H9 (cell line): ENCODE data around the gene ABHD17C. TPM values are rescaled to one million over a fixed set of nuclear protein-coding genes. Genes with fewer than 3 reads are reported as not detected.

Experiments
- DNase-seq: peaks from one replicate; pipeline ENCODE4 v3.0.0-alpha.2; 2017
- H2AFZ ChIP-seq: one replicate; pipeline ENCODE4 v1.6.1; 2013; ENCODE audit warnings: mild to moderate bottlenecking, low read length, control low read depth, moderate library complexity
- H2AK5ac ChIP-seq: 2 replicates; pipeline ENCODE4 v1.6.1; 2013; ENCODE audit warnings: low read length, control low read depth, mixed read lengths; ENCODE audit not compliant: insufficient read length
- H2BK120ac ChIP-seq: one replicate; pipeline ENCODE4 v1.6.1; 2013; ENCODE audit warnings: low read depth, mild to moderate bottlenecking, low read length, control low read depth, inconsistent platforms; ENCODE audit not compliant: poor library complexity, severe bottlenecking
- H2BK12ac ChIP-seq: 2 replicates; pipeline ENCODE4 v1.6.1; 2013; ENCODE audit warnings: low read length, control low read depth, mixed read lengths, low read depth; ENCODE audit not compliant: insufficient read length
- H2BK15ac ChIP-seq: 2 replicates; pipeline ENCODE4 v1.6.1; 2013; ENCODE audit warnings: low read depth, low read length, control low read depth
- H2BK20ac ChIP-seq: one replicate; pipeline ENCODE4 v1.6.1; 2013; ENCODE audit warnings: low read depth, mild to moderate bottlenecking, low read length, control low read depth, inconsistent platforms; ENCODE audit not compliant: poor library complexity, severe bottlenecking
- H2BK5ac ChIP-seq: 2 replicates; pipeline ENCODE4 v1.6.1; 2013; ENCODE audit warnings: low read length, control low read depth, mixed read lengths; ENCODE audit not compliant: insufficient read length
- H3K14ac ChIP-seq: 2 replicates; pipeline ENCODE4 v1.6.1; 2013; ENCODE audit warnings: low read length, control low read depth; ENCODE audit not compliant: insufficient read depth
- H3K18ac ChIP-seq: 2 replicates; pipeline ENCODE4 v1.6.1; 2013; ENCODE audit warnings: low read depth, mild to moderate bottlenecking, mixed read lengths, low read length, control low read depth; ENCODE audit not compliant: insufficient read length
- H3K23ac ChIP-seq: 2 replicates; pipeline ENCODE4 v1.6.1; 2013; ENCODE audit warnings: low read length, control low read depth, mixed read lengths, low read depth; ENCODE audit not compliant: insufficient read length
- H3K23me2 ChIP-seq: 2 replicates; pipeline ENCODE4 v1.6.1; 2013; ENCODE audit warnings: low read depth, mild to moderate bottlenecking, mixed read lengths, low read length, control low read depth; ENCODE audit not compliant: insufficient read length, poor library complexity, severe bottlenecking
- H3K27ac ChIP-seq: 2 replicates; pipeline ENCODE4 v1.5.1; 2013; ENCODE audit warnings: low read length, control low read depth, mixed read lengths, low read depth; ENCODE audit not compliant: insufficient read length
- H3K27me3 ChIP-seq: 2 replicates; pipeline ENCODE4 v1.6.1; 2013; ENCODE audit warnings: low read length, control low read depth, inconsistent platforms; ENCODE audit not compliant: insufficient read depth
- H3K4ac ChIP-seq: 2 replicates; pipeline ENCODE4 v1.6.1; 2013; ENCODE audit warnings: low read depth, mild to moderate bottlenecking, control low read depth, inconsistent platforms, low read length, moderate library complexity
- H3K4me1 ChIP-seq: 2 replicates; pipeline ENCODE4 v1.6.1; 2013; ENCODE audit warnings: low read length, control low read depth, inconsistent platforms; ENCODE audit not compliant: insufficient read depth
- H3K4me2 ChIP-seq: 2 replicates; pipeline ENCODE4 v1.6.1; 2013; ENCODE audit warnings: low read length, control low read depth, mixed read lengths; ENCODE audit not compliant: insufficient read length, insufficient read depth
- H3K56ac ChIP-seq: 2 replicates; pipeline ENCODE4 v1.6.1; 2013; ENCODE audit warnings: low read depth, mild to moderate bottlenecking, mixed read lengths, low read length, control low read depth; ENCODE audit not compliant: insufficient read length
- H3K79me1 ChIP-seq: 2 replicates; pipeline ENCODE4 v1.6.1; 2013; ENCODE audit warnings: low read depth, mild to moderate bottlenecking, moderate library complexity, low read length, control low read depth, inconsistent platforms; ENCODE audit not compliant: insufficient read depth, poor library complexity, severe bottlenecking
- H3K79me2 ChIP-seq: 2 replicates; pipeline ENCODE4 v1.6.1; 2013; ENCODE audit warnings: low read length, control low read depth, inconsistent platforms; ENCODE audit not compliant: insufficient read depth
- H3K9ac ChIP-seq: 2 replicates; pipeline ENCODE4 v1.6.1; 2013; ENCODE audit warnings: low read length, control low read depth, mixed read lengths; ENCODE audit not compliant: insufficient read length; ENCODE audit errors: extremely low read depth
- H3K9me3 ChIP-seq: one replicate; pipeline ENCODE4 v1.6.1; 2013; ENCODE audit warnings: low read depth, low read length, inconsistent platforms; ENCODE audit not compliant: control insufficient read depth
- H3T11ph ChIP-seq: one replicate; pipeline ENCODE4 v1.6.1; 2013; ENCODE audit warnings: mild to moderate bottlenecking, low read length, control low read depth, inconsistent platforms
- H4K20me1 ChIP-seq: one replicate; pipeline ENCODE4 v1.6.1; 2013; ENCODE audit not compliant: control insufficient read depth, insufficient read length, insufficient read depth
- H4K5ac ChIP-seq: 2 replicates; pipeline ENCODE4 v1.6.1; 2013; ENCODE audit warnings: low read depth, mild to moderate bottlenecking, mixed read lengths, low read length, control low read depth; ENCODE audit not compliant: insufficient read length
- H4K8ac ChIP-seq: replicated peaks from 2 replicates; pipeline ENCODE4 v1.6.1; 2013; ENCODE audit warnings: low read length, control low read depth, mixed read lengths, low read depth; ENCODE audit not compliant: insufficient read length
- H4K91ac ChIP-seq: 2 replicates; pipeline ENCODE4 v1.6.1; 2013; ENCODE audit warnings: low read depth, mild to moderate bottlenecking, moderate library complexity, mixed read lengths, low read length, control low read depth; ENCODE audit not compliant: insufficient read length
- H3K27ac Mint-ChIP-seq, 3 experiments: 2 replicates in 2 of 3; 3 replicates in 1 of 3; pipeline ENCODE4 v1.8.0; 2020 to 2021; ENCODE audit warnings: mixed read lengths in 3 of 3, mild to moderate bottlenecking in 1 of 3, moderate library complexity in 1 of 3
- H3K27me3 Mint-ChIP-seq: 2 replicates; pipeline ENCODE4 v1.8.0; 2021; ENCODE audit warnings: low read depth, mild to moderate bottlenecking, moderate library complexity, mixed read lengths
- H3K36me3 Mint-ChIP-seq, 3 experiments: 2 replicates in 2 of 3; 3 replicates in 1 of 3; pipeline ENCODE4 v1.8.0; 2020 to 2021; ENCODE audit warnings: low read depth in 3 of 3, mixed read lengths in 3 of 3; ENCODE audit not compliant: insufficient read depth in 1 of 3
- H3K4me1 Mint-ChIP-seq, 2 experiments: 2 replicates each; pipeline ENCODE4 v1.8.0; 2020; ENCODE audit warnings: mixed read lengths in 2 of 2
- H3K4me3 Mint-ChIP-seq, 2 experiments: 2 replicates in 1 of 2; 3 replicates in 1 of 2; pipeline ENCODE4 v1.8.0; 2020 to 2021; ENCODE audit warnings: mild to moderate bottlenecking in 2 of 2, mixed read lengths in 2 of 2, moderate library complexity in 1 of 2
- H3K9me3 Mint-ChIP-seq, 2 experiments: 2 replicates in 1 of 2; 3 replicates in 1 of 2; pipeline ENCODE4 v1.8.0; 2020; ENCODE audit warnings: mild to moderate bottlenecking in 2 of 2, mixed read lengths in 2 of 2, moderate library complexity in 1 of 2
- WGBS: extraction: QIAGEN DNeasy Blood & Tissue Kit; methylation state at CpG from one replicate; pipeline ENCODE4 v1.1.7; 2013; ENCODE audit warnings: missing lambda C conversion rate, low lambda C conversion rate, mixed read lengths; ENCODE audit not compliant: insufficient read length; ENCODE audit errors: extremely low coverage; 5-methylcytosine and 5-hydroxymethylcytosine counted together
- total RNA-seq: library from RNA; stranded (reverse); gene quantifications from 2 replicates; pipeline ENCODE4 v1.2.1, GENCODE V29; 2021
- TF ChIP-seq, protein P1 (sequence below): fragments of 200-600 bp; sonication (generic); conservative IDR thresholded peaks from 3 replicates; pipeline ENCODE4 v1.8.0; 2021; ENCODE audit warnings: antibody characterized with exemption, mild to moderate bottlenecking

The ABHD17C gene
- total RNA-seq, 1 experiment from 2014 or later = 21.5 TPM

DNA sequence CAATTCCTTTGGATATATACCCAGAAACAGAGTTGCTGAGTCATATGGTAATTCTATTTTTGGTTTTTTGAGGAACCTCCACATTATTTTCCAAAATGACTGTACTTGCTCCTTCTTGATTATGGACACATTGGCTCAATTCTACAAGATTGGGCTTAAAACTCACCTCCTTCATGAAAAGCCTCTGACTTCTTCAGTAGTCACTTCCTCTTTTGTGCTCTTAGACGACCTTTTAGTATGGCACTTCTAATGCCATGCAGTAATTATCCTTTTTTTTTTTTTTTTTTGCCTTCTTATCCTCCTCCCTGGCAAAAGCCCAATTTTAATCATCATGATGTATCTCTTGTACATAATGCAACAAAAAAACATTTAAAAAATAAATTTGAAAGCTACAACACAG is 33.0 kb upstream of the ABHD17C start:
- Histone ChIP-seq H2BK15ac (no peak overlapping the region), H3T11ph (no peak overlapping the region), H2BK12ac (no peak overlapping the region), H3K27ac (no peak overlapping the region), H4K8ac (no peak overlapping the region), H2AK5ac (no peak overlapping the region), H3K9ac (no peak overlapping the region), H3K4me1 (no peaks in the 10 kb centered on the region), H3K79me2 (no peaks in the 10 kb centered on the region), H3K23me2 (no peaks in the 10 kb centered on the region), H2AFZ (no peak overlapping the region), H3K4me2 (no peak overlapping the region), H4K20me1 (no peaks in the 10 kb centered on the region), H3K79me1 (no peaks in the 10 kb centered on the region), H3K18ac (no peak overlapping the region), H3K23ac (no peak overlapping the region), H2BK120ac (no peak overlapping the region), H3K14ac (no peak overlapping the region), H3K56ac (no peak overlapping the region), H4K5ac (no peak overlapping the region), H3K4ac (no peak overlapping the region), H3K9me3 (no peaks in the 10 kb centered on the region), H3K27me3 (no peaks in the 10 kb centered on the region), H2BK20ac (no peak overlapping the region), H2BK5ac (no peak overlapping the region), H4K91ac (no peak overlapping the region)
- Mint-ChIP-seq H3K27ac (no peak overlapping the region), H3K9me3 (no peaks in the 10 kb centered on the region), H3K4me1 (peaks cover 9 to 11% of the 10 kb centered on the region in 2 experiments; a peak in 3 of 4 replicates), H3K4me3 (no peak overlapping the region), H3K27me3 (no peaks in the 10 kb centered on the region), H3K36me3 (no peaks in the 10 kb centered on the region)
- TF ChIP-seq, protein P1, sequence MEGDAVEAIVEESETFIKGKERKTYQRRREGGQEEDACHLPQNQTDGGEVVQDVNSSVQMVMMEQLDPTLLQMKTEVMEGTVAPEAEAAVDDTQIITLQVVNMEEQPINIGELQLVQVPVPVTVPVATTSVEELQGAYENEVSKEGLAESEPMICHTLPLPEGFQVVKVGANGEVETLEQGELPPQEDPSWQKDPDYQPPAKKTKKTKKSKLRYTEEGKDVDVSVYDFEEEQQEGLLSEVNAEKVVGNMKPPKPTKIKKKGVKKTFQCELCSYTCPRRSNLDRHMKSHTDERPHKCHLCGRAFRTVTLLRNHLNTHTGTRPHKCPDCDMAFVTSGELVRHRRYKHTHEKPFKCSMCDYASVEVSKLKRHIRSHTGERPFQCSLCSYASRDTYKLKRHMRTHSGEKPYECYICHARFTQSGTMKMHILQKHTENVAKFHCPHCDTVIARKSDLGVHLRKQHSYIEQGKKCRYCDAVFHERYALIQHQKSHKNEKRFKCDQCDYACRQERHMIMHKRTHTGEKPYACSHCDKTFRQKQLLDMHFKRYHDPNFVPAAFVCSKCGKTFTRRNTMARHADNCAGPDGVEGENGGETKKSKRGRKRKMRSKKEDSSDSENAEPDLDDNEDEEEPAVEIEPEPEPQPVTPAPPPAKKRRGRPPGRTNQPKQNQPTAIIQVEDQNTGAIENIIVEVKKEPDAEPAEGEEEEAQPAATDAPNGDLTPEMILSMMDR = no peak
- DNase-seq = no peak
- no CpG with 5 or more reads among the region's 1 CpG for WGBS
